IMR-90 (cell line): ENCODE data around the gene MACROD1.

Source experiments
- CHD1 ChIP-seq: IDR thresholded peaks from 2 replicates; pipeline ENCODE4 v1.6.1; 2012; ENCODE audit warnings: low read depth, low read length, improper control_type of control experiment
- FOS ChIP-seq: fragments of 150-350 bp; IDR thresholded peaks from 2 replicates; pipeline ENCODE4 v1.6.1; 2016; ENCODE audit warnings: low read depth, low read length
- MAFK ChIP-seq: IDR thresholded peaks from 2 replicates; pipeline ENCODE4 v1.6.1; 2012; ENCODE audit warnings: low read depth, low read length, improper control_type of control experiment
- MAZ ChIP-seq: IDR thresholded peaks from 2 replicates; pipeline ENCODE4 v1.6.1; 2012; ENCODE audit warnings: low read depth, mild to moderate bottlenecking, low read length, improper control_type of control experiment, moderate library complexity, borderline replicate concordance
- MXI1 ChIP-seq: IDR thresholded peaks from 2 replicates; pipeline ENCODE4 v1.6.1; 2012; ENCODE audit warnings: low read depth, mild to moderate bottlenecking, low read length, moderate library complexity, borderline replicate concordance
- NFE2L2 ChIP-seq: fragments of 150-350 bp; IDR thresholded peaks from 2 replicates; pipeline ENCODE4 v1.6.1; 2016; ENCODE audit warnings: low read depth, mild to moderate bottlenecking, low read length
- POLR2A ChIP-seq: IDR thresholded peaks from 2 replicates; pipeline ENCODE4 v1.6.1; 2012; ENCODE audit warnings: mild to moderate bottlenecking, low read depth, low read length
- RAD21 ChIP-seq: IDR thresholded peaks from 2 replicates; pipeline ENCODE4 v1.6.1; 2012; ENCODE audit warnings: low read length, improper control_type of control experiment
- RFX5 ChIP-seq: IDR thresholded peaks from 2 replicates; pipeline ENCODE4 v1.8.0; 2012; ENCODE audit warnings: low read depth, mild to moderate bottlenecking, low read length, moderate library complexity
- SMC3 ChIP-seq: fragments of 150-350 bp; IDR thresholded peaks from 2 replicates; pipeline ENCODE4 v1.6.1; 2016; ENCODE audit warnings: low read depth, mild to moderate bottlenecking, antibody characterized with exemption, low read length, moderate library complexity
- TF ChIP-seq, protein P1 (sequence below): conservative IDR thresholded peaks from 2 replicates; pipeline ENCODE4 v1.5.1; 2012; ENCODE audit warnings: mild to moderate bottlenecking, low read depth, low read length, improper control_type of control experiment
- TF ChIP-seq, protein P2 (sequence below): fragments of 150-350 bp; IDR thresholded peaks from 2 replicates; pipeline ENCODE4 v1.6.1; 2016; ENCODE audit warnings: low read depth, mild to moderate bottlenecking, low read length, moderate library complexity, borderline replicate concordance
- TF ChIP-seq, protein P3 (sequence below): fragments of 150-350 bp; IDR thresholded peaks from 2 replicates; pipeline ENCODE4 v1.6.1; 2017; ENCODE audit warnings: mild to moderate bottlenecking, antibody characterized with exemption, low read length, low read depth

DNA sequence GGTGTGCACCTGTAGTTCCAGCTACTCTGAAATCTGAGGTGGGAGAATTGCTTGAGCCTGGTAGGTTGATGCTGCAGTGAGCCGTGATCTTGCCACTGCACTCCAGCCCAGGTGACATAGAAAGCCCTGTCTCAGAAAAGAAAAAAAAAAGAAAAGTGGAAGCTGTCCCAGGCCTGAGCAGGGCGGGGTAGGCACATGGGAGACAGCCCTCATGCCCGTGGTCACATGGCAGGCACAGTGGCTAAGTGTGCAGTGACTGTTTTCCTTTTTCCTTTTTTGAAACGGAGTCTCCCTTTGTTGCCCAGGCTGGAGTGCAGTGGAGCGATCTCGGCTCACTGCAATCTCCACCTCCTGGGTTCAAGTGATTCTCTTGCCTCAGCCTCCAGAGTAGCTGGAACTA, 171.9 kb downstream of the MACROD1 start:
- TF ChIP-seq, protein P1, sequence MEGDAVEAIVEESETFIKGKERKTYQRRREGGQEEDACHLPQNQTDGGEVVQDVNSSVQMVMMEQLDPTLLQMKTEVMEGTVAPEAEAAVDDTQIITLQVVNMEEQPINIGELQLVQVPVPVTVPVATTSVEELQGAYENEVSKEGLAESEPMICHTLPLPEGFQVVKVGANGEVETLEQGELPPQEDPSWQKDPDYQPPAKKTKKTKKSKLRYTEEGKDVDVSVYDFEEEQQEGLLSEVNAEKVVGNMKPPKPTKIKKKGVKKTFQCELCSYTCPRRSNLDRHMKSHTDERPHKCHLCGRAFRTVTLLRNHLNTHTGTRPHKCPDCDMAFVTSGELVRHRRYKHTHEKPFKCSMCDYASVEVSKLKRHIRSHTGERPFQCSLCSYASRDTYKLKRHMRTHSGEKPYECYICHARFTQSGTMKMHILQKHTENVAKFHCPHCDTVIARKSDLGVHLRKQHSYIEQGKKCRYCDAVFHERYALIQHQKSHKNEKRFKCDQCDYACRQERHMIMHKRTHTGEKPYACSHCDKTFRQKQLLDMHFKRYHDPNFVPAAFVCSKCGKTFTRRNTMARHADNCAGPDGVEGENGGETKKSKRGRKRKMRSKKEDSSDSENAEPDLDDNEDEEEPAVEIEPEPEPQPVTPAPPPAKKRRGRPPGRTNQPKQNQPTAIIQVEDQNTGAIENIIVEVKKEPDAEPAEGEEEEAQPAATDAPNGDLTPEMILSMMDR: no peak
- TF ChIP-seq RFX5 (no peak), CHD1 (no peak), MXI1 (no peak), NFE2L2 (no peak), MAFK (no peak), RAD21 (no peak), POLR2A (no peak), SMC3 (no peak), FOS (no peak), MAZ (no peak)
- TF ChIP-seq, protein P2, sequence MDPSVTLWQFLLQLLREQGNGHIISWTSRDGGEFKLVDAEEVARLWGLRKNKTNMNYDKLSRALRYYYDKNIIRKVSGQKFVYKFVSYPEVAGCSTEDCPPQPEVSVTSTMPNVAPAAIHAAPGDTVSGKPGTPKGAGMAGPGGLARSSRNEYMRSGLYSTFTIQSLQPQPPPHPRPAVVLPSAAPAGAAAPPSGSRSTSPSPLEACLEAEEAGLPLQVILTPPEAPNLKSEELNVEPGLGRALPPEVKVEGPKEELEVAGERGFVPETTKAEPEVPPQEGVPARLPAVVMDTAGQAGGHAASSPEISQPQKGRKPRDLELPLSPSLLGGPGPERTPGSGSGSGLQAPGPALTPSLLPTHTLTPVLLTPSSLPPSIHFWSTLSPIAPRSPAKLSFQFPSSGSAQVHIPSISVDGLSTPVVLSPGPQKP: no peak
- TF ChIP-seq, protein P3, sequence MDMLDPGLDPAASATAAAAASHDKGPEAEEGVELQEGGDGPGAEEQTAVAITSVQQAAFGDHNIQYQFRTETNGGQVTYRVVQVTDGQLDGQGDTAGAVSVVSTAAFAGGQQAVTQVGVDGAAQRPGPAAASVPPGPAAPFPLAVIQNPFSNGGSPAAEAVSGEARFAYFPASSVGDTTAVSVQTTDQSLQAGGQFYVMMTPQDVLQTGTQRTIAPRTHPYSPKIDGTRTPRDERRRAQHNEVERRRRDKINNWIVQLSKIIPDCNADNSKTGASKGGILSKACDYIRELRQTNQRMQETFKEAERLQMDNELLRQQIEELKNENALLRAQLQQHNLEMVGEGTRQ: no peak
